ENCODE data around the gene RILPL1. TPM values are rescaled to one million over a fixed set of nuclear protein-coding genes. Genes with fewer than 3 reads are reported as not detected.
"Not testable (repeated sequence)": the region's sequence is repeated elsewhere in the genome, so short reads cannot be mapped to it uniquely, and the experiment has no call there.

Gene RILPL1, protein sequence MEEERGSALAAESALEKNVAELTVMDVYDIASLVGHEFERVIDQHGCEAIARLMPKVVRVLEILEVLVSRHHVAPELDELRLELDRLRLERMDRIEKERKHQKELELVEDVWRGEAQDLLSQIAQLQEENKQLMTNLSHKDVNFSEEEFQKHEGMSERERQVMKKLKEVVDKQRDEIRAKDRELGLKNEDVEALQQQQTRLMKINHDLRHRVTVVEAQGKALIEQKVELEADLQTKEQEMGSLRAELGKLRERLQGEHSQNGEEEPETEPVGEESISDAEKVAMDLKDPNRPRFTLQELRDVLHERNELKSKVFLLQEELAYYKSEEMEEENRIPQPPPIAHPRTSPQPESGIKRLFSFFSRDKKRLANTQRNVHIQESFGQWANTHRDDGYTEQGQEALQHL
- 1.1 TPM for total RNA-seq

DNA sequence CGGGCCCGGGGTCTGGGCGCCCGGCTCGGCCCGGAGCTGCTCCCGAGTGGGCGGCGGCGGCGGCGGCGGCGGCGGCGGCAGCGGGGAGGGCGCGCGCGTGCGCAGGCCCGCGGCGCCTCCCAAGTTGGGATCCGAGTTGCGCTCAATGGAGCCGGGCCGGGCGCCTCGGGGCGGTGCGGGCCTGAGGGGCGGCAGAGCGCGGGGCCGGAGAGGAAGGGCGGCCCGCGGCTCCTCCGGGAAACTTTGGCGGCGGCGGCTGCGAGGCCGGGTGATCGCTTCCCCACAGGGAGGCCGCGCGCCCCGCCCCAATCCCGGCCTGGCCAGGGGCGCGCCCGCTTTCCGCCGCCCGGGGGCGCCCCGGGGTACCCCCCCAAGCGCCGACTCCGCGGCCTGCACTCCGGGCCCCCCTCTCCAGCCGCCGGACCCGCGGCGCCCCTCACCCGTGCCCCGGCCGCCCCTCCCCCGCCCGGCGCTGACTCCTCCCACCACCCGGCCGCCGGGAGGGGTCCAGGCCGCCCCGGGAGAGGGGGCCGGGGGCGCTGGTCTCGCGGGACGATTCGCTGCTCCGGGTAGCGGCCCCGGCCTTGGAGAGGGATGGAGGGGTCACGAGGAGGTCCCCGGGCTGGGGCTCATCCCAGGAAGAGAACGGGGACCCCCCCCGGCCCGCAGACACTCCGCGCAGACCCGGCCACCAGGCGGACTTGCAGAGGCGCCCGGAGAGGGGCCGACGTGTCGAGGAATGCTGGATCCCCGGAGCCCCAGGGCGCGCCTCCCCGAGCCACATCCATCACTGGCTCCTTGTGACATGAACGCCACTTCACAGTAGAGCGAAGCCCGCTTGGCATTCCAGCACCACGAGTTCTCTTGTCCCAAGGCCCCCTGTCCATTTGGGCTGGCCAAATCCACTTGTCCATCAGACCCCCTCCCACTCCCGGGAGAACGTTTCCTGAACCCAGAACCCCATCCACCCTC is at the start of gene RILPL1:
Gene RILPL1 (minus strand): TSS at position 48 of the 972 bp plus-strand sequence. CDS start 237 bp downstream, outside the sequence.
- DNase-seq (ENCODE audit: low read depth in 2 of 3, low spot score in 2 of 3) = peak; percentile 23 to 59 (median 45)

DNA sequence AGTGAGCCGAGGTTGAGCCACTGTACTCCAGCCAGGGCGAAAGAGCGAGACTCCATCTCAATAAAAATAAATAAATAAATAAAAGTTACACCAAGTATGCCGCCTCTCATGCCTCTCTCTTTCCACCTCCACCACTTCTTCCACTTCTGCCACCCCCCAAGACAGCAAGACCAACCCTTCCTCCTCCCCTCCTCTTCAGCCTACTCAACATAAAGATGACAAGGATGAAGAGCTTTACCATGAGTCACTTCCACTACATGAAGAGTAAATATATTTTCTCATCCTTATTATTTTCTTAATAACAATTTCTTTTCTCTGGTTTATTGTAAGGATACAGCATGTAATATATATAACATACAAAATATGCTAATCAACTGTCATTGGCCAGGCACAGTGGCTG is 47.3 kb upstream of the RILPL1 start:
- DNase-seq (ENCODE audit: low read depth in 2 of 3, low spot score in 2 of 3) = no peak

DNA sequence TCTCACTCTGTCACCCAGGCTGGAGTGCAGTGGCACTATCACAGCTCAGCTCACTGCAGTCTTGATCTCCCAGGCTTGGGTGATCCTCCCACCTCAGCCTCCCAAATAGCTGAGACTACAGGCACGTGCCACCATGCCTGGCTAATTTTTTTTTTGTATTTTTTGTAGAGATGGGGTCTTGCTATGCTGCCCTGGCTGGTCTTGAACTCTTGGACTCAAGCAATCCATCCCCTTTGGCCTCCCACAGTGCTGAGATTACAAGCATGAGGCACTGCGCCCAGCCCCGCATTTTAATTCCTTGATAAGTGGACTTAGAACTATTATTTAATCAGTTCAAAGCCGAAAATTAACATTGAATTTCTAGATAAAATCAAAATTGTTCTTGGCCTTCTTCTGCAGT is 45.3 kb upstream of the RILPL1 start:
- not testable (repeated sequence) for DNase-seq (ENCODE audit: low read depth in 2 of 3, low spot score in 2 of 3)

DNA sequence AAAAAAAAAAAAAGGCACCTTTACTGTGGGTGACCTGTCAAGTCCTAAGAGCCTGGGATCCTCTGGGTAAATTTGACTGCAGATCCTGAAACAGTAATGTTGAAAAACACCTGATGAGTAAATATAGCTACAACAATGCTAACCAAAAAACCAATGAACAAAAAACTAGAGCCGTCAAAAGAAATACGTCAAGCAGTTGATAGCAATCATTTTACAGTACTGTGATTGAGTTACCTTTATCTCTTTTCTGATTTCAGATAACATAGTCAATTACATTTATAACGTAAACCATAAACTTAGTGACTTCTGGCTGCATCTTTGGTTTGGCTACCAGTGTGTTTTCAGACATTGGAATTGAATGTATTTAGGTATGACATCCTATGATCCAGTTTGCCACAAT is 44.7 kb upstream of the RILPL1 start:
- no peak for DNase-seq (ENCODE audit: low read depth in 2 of 3, low spot score in 2 of 3)

DNA sequence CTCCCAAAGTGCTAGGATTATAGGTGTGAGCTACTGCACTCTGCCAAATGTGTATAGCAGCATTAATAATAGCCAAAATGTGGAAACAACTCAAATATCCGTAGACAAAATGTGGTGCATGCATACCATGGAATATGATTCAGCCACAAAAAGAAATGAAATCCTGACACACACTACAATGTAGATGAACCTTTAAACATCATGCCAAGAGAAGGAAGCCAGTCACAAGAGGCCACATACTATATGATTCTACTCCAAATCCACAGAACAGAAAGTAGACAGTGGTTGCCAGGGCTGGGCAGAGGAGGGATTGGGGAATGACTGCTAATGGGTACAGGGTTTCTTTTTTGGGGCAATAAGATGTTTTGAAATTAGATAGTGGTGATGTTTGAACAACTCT is 43.1 kb upstream of the RILPL1 start:
- DNase-seq (ENCODE audit: low read depth in 2 of 3, low spot score in 2 of 3) = no peak

DNA sequence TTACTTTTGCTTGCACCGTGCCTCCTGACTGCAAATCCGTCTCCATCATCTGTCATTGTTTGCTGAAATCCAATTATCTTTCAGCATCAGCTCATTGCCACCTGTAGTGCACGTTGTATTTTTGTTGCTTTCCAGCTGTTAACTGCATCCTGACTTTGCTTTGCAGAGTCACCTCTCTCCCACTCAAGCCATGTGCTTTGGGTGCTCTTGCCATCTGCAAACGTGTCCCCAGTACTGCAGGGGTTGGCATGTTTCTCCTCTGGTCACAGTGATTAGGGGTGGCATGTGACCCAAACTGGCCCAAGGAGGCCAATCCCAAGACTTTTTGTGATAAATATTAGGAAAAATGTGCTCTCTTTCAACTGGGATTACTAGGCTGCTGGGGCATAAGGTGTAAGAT is 40.4 kb upstream of the RILPL1 start:
- DNase-seq (ENCODE audit: low read depth in 2 of 3, low spot score in 2 of 3) = no peak

DNA sequence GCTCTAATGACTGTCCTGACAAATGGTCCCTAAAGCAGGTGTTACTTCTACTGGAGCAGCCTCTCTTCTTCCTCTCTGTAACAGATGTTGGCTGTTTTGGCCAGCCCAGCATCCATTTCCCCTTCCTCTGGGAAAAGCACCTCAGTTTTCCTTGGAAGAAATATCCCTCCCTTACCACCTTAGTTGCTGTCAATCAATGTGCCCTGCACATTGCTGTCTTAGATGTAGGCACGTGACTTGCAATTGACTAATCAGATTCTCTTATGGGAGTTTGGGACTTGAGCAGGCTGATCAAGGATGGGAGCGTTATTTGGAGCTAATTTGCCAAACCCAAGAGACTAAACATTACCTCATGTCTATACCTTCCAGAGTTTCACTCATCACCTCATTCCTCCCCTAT is 38.9 kb upstream of the RILPL1 start:
- DNase-seq (ENCODE audit: low read depth in 2 of 3, low spot score in 2 of 3) = no peak

DNA sequence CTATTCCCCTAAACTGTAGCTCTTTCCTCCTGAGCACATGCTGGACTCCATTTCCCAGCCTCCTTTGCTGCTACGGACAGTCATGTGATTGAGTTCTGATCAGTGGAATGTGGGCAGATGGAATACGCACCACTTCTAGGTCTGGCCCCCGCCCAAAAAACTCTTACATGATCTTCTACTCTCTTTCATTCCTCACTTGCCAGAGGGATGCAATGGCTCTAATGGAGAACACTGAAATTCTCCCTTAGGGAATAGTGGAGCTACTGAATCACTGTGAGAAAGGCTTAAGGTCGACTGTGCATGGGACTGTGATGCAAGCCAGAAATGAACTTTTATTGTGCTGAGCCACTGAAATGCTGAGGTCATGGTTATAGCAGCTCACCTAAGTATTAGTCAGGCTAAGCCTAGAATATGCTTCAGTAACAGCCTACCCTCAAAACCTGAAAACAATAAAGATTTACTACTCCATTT is 37.9 kb upstream of the RILPL1 start:
- DNase-seq (ENCODE audit: low read depth in 2 of 3, low spot score in 2 of 3) = no peak

DNA sequence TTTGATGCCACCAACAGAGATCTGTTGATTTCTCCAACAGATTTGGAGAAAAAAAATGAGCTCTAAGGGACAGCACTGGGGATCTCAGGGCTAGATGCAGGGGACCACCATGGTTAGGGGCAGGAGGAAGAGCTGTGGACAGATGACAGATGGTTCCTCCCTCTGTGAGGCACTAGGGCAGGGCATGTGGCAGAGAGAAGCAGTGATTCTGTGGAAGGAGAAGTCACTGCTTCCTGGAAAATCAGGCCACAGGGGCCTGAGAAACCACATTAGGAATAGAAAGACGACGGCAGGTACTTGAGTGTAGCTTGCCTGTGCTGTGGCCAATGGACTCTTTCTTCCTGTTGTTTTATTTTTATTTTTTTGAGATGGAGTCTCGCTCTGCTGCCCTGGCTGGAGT is 25.9 kb upstream of the RILPL1 start:
- peak in 1 of 3 donors; percentile 26 for DNase-seq (ENCODE audit: low read depth in 2 of 3, low spot score in 2 of 3)

DNA sequence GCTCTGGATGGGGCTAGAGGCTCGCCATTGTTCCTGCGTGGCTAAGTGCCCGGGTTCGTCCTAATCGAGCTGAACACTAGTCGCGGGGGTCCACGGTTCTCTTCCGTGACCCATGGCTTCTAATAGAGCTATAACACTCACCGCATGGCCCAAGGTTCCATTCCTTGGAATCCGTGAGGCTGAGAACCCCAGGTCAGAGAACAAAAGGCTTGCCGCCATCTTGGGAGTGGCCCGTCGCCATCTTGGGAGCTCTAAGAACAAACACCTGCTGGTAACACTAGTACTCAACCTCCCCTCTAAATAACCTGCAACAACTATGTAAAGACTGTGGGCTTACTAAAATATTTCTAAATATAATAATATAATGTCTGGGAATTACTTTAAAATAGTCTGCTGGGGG is 25.0 kb upstream of the RILPL1 start:
- DNase-seq (ENCODE audit: low read depth in 2 of 3, low spot score in 2 of 3) = not testable (repeated sequence)

DNA sequence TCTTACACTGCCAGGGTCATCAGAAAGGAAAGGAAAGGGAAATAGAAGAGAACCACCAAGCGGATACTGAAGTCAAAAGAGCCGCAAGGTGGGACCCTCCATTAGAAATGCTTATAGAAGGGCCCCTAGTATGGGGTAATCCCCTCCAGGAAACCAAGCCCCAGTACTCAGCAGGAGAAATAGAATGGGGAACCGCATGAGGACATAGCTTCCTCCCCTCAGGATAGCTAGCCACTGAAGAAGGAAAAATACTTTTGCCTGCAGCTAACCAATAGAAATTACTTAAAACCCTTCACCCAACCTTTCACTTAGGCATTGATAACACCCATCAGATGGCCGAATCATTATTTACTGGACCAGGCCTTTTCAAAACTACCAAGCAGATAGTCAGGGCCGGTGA is 21.3 kb upstream of the RILPL1 start:
- not testable (repeated sequence) for DNase-seq (ENCODE audit: low read depth in 2 of 3, low spot score in 2 of 3)

DNA sequence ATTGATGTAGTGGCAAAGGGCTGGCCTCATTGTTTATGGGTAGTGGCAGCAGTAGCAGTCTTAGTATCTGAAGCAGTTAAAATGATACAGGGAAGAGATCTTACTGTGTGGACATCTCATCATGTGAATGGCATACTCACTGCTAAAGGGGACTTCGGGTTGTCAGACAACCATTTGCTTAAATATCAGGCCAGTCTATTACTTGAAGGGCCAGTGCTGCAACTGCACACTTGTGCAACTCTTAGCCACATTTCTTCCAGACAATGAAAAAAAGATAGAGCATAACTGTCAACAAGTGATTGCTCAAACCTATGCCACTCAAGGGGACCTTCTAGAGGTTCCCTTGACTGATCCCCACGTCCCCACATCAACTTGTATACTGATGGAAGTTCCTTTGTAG is 20.6 kb upstream of the RILPL1 start:
- not testable (repeated sequence) for DNase-seq (ENCODE audit: low read depth in 2 of 3, low spot score in 2 of 3)

DNA sequence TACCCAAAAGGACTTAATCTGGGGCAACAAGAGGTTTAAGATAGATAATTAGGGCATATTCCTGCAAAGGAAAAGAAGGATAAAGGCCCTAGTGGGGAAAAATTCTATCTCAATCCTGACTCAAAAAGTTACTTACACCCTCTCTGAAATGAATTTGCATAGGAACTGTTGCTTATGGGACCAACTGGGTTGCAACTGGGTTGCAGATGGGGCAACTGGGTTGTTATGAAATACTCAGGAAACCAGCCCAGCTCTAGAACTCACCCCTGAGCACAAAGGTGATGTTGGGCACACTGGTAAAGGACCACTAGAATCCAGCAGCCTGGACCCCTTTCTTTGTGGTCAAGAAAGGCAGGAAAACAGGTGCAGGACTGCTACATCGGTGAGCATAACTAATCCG is 17.2 kb upstream of the RILPL1 start:
- no peak for DNase-seq (ENCODE audit: low read depth in 2 of 3, low spot score in 2 of 3)

DNA sequence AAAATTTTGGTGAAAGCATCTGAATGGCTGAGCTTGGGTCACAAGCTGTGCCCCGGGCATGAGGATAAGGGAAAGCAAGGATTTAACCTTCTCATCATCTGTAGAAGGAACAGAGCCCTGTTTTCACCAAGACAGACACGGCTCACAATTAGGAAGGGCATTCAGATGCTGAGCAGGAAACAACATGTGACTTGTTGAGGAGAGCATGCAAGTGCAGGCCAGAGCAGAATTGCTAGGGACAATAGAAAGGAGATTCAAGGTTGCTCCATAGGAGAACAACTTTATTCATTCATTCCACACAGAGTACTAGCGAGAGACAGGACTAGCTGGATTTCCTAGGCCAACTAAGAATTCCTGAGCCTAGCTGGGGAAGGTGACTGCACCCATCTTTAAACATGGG is 14.6 kb upstream of the RILPL1 start:
- DNase-seq (ENCODE audit: low read depth in 2 of 3, low spot score in 2 of 3) = no peak

DNA sequence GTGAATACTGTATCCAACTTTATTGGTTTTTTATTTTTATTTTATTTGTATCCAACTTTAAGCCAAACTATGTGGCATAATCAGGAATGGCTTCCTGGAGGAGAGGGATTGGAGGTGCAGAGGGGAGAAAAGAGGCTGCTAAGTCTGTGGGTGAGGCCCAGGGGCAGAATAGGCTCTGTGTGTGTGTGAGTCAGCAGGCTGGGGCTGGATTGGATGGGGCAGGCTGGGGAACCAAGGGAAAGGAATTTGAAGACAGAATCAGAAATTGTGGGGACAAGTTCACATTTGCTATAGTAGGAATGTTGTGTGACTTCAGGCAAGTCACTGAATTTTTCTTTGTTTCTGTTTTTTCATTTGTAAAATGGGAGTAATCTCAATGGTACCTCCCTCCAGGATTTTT is 12.8 kb upstream of the RILPL1 start:
- no peak for DNase-seq (ENCODE audit: low read depth in 2 of 3, low spot score in 2 of 3)

DNA sequence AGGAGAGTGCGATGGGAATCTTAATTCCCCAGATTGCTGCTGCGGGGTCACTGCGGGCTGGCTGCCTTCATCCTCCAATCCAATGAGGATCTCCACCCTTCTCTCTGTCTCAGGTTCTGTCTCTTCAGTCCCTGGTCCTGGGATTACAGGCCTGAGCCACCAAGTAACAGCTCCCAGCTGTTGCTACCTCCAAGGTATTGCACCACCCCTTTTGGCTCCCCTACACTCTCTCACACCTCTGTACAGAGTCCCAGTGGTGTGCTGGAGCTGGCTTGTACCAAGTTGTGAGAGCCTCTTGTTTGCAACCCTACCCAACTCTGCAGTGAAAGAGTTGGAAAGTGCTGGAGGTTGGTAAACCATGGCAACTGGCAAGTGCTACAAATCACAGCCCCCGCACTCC is 10.0 kb upstream of the RILPL1 start:
- DNase-seq (ENCODE audit: low read depth in 2 of 3, low spot score in 2 of 3) = no peak

DNA sequence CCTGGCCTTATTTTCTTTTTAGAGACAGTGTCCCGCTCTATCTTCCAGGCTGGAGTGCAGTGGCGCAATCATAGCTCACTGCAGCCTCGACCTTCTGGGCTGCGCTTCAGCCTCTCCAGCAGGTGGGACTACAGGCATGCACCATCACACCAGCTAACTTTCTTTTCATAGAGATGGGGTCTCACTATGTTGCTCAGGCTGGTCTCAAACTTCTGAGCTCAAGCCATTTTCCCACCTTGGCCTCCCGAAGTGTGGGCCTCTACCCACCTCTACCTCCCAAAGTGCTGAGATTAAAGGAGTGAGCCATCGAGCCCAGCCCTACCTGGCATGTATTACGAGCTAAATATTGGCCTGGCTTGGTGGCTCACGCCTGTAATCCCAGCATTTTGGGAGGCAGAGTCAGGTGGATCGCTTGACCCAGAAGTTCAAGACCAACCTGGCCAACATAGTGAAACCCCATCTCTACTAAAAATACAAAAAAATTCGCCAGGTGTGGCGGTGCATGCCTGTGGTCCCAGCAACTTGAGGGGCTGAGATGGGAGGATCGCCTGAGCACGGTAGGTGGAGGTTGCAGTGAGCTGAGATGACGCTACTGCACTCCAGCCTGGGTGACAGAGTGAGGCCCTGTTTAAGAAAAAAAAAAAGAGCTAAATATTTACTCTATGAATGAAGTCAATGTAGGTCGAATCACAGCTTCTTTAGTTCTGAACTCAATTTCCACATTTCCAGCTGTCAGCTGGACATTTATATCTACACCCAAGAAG is 7.6 kb upstream of the RILPL1 start:
- no peak for DNase-seq (ENCODE audit: low read depth in 2 of 3, low spot score in 2 of 3)

DNA sequence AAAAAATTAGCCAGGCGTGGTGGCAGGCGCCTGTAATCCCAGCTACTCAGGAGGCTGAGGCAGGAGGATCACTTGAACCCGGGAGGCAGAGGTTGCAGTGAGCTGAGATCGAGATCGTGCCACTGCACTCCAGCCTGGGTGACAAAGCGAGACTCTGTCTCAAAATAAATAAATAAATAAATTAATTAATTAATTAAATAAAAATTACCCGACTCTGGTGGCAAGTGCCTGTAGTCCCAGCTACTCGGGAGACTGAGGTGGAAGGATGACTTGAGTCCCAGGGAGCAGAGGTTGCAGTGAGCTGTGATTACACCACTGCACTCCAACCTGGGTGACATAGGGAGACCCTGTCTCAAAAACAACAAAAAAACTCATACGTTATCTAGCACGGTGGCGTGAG is 2.4 kb upstream of the RILPL1 start:
- not testable (repeated sequence) for DNase-seq (ENCODE audit: low read depth in 2 of 3, low spot score in 2 of 3)

DNA sequence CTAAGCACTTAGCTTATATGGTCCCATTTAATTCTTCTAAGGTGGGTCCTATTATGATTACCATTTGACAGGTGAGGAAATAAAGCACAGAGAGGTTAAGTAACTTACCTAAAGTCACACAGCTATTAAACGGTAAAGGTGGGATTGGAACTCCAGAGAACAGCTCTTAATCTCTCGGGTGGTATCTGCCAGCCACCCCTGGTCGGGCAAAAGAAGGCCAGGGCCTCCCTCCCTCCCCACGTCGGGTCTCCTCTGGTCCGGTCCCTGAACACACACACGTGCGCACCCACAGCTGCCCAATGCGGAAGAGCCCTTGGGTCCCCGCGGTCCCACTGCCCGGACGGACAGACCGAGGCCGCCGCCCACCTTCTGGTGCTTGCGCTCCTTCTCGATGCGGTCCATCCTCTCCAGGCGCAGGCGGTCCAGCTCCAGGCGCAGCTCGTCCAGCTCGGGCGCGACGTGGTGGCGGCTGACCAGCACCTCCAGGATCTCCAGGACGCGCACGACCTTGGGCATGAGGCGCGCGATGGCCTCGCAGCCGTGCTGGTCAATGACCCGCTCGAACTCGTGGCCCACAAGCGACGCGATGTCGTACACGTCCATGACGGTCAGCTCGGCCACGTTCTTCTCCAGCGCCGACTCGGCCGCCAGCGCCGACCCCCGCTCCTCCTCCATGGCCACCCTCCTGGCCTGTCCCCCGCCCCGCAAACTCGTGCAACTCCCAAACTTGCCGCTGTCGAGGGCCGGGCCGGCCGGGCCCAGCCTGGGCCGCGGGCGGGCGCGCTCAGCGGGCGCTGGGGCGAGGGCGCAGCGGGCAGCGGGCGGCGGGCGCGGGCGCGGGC is 490 bp downstream of the RILPL1 start:
- DNase-seq (ENCODE audit: low read depth in 2 of 3, low spot score in 2 of 3) = peak in 1 of 3 donors; percentile 13

DNA sequence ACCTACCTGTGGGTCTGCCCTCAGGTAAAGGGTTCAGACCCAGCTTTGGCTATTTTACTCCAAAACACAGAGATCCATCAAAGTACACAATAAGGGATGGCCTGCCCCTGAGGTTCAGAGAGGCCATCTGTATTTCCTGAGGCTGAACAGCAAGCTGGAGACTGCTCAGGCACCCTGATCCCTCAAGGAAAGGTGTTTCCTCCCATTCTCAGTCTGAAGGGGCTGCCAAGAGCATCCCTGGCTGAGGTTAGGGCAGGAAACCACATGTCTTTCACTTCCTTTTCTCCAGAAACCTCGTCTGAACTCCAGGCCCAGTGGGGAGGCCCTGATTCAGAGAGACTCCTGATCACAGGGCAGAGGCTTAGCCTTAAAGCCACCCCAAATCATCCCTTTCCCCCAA is 1.5 kb downstream of the RILPL1 start:
- DNase-seq (ENCODE audit: low read depth in 2 of 3, low spot score in 2 of 3) = peak in 2 of 3 donors; percentile 74 to 86
